Endothelial cell (in vitro differentiated cells): ENCODE data around the gene SPIN2B. TPM values are rescaled to one million over a fixed set of nuclear protein-coding genes. Genes with fewer than 3 reads are reported as not detected.
"Not testable (repeated sequence)": the region's sequence is repeated elsewhere in the genome, so short reads cannot be mapped to it uniquely, and the experiment has no call there.

Experiments
- DNase-seq: peaks from one replicate; pipeline ENCODE4 v3.0.0; 2021; ENCODE audit warnings: low spot score
- H3K27ac Mint-ChIP-seq: one replicate; pipeline ENCODE4 v1.8.0; 2021; ENCODE audit warnings: mixed read lengths, inconsistent platforms; ENCODE audit not compliant: unreplicated experiment
- H3K27me3 Mint-ChIP-seq: one replicate; pipeline ENCODE4 v1.8.0; 2021; ENCODE audit warnings: mild to moderate bottlenecking, moderate library complexity, mixed read lengths, inconsistent platforms; ENCODE audit not compliant: unreplicated experiment
- H3K36me3 Mint-ChIP-seq: one replicate; pipeline ENCODE4 v1.8.0; 2021; ENCODE audit warnings: mild to moderate bottlenecking, low read depth, mixed read lengths, inconsistent platforms; ENCODE audit not compliant: unreplicated experiment
- H3K4me1 Mint-ChIP-seq: one replicate; pipeline ENCODE4 v1.8.0; 2021; ENCODE audit warnings: mild to moderate bottlenecking, mixed read lengths, inconsistent platforms; ENCODE audit not compliant: unreplicated experiment
- H3K4me3 Mint-ChIP-seq: one replicate; pipeline ENCODE4 v1.8.0; 2021; ENCODE audit warnings: mild to moderate bottlenecking, mixed read lengths, inconsistent platforms; ENCODE audit not compliant: unreplicated experiment
- H3K9me3 Mint-ChIP-seq: one replicate; pipeline ENCODE4 v1.8.0; 2021; ENCODE audit warnings: mixed read lengths, inconsistent platforms; ENCODE audit not compliant: unreplicated experiment
- CTCF ChIP-seq: fragments of 200-600 bp; sonication (generic); IDR thresholded peaks from one replicate; pipeline ENCODE4 v1.5.0; 2021; ENCODE audit warnings: antibody characterized with exemption; ENCODE audit not compliant: unreplicated experiment
- long read RNA-seq: library from polyadenylated mRNA; unstranded; transcript quantifications from one replicate; pipeline ENCODE4 v2.0.0, GENCODE V29; 2020; ENCODE audit not compliant: unreplicated experiment
- total RNA-seq: library from RNA; stranded (reverse); fragmentation: NEBNext Ultra II Directional; extraction: Animal tissue kit (Norgen Biotek cat#: 25700); gene quantifications from one replicate; pipeline ENCODE4 v1.2.1, GENCODE V29; 2021; ENCODE audit not compliant: unreplicated experiment

SPIN2B gene
- total RNA-seq, result 16.5 TPM
- long read RNA-seq, partial matches to known transcripts, result 0 of 5 reads
- long read RNA-seq, other reads (novel, unspliced or antisense), result 3 of 5 reads

GRCh38 chrX:57121162-57121755 lies at the start of gene SPIN2B:
Gene SPIN2B (minus strand): TSS chrX:57121548.
- DNase-seq, result peak; percentile 71
- Mint-ChIP-seq H3K27me3 (no peaks in the 10 kb centered on the region), H3K4me3 (peak within 1 kb of the TSS; percentile 91), H3K27ac (peak within 1 kb of the TSS; percentile 92), H3K9me3 (no peaks in the 10 kb centered on the region), H3K4me1 (peaks cover 6% of the 10 kb centered on the region), H3K36me3 (peaks cover 6% of the 10 kb centered on the region)
- TF ChIP-seq CTCF, result no peak

- Mint-ChIP-seq H3K27ac (no peak overlapping the region), H3K36me3 (peaks cover 9% of the 10 kb centered on the region), H3K4me1 (peaks cover 14% of the 10 kb centered on the region), H3K9me3 (peaks cover 4% of the 10 kb centered on the region), H3K27me3 (peaks cover 3% of the 10 kb centered on the region), H3K4me3 (no peak overlapping the region)
- TF ChIP-seq CTCF, result peak; percentile 24
- peak; percentile 34 for DNase-seq
Observed at GRCh38 chrX:57156397-57157049, 35.2 kb upstream of the SPIN2B start.

GRCh38 chrX:57155171-57155570 lies 33.8 kb upstream of the SPIN2B start:
- Mint-ChIP-seq H3K4me1 (peaks cover 8% of the 10 kb centered on the region), H3K36me3 (peaks cover 9% of the 10 kb centered on the region), H3K9me3 (peaks cover 4% of the 10 kb centered on the region), H3K27me3 (no peaks in the 10 kb centered on the region), H3K4me3 (no peak overlapping the region), H3K27ac (no peak overlapping the region)
- TF ChIP-seq CTCF, result no peak
- no peak for DNase-seq

- H3K36me3 Mint-ChIP-seq, H3K27ac Mint-ChIP-seq, H3K27me3 Mint-ChIP-seq, H3K9me3 Mint-ChIP-seq, H3K4me3 Mint-ChIP-seq, H3K4me1 Mint-ChIP-seq, DNase-seq: not testable (repeated sequence)
Observed at GRCh38 chrX:57152222-57152621, 30.9 kb upstream of the SPIN2B start.

- Mint-ChIP-seq H3K36me3 (peaks cover 6% of the 10 kb centered on the region), H3K4me3 (no peak overlapping the region), H3K4me1 (peaks cover 4% of the 10 kb centered on the region), H3K9me3 (no peaks in the 10 kb centered on the region), H3K27ac (no peak overlapping the region), H3K27me3 (no peaks in the 10 kb centered on the region)
- no peak for DNase-seq
- no peak for TF ChIP-seq CTCF
Observed at GRCh38 chrX:57138674-57139073, 17.3 kb upstream of the SPIN2B start.
